ENCODE measurements around the gene TDRD12.
"Not testable (repeated sequence)": the region's sequence is repeated elsewhere in the genome, so short reads cannot be mapped to it uniquely, and the experiment has no call there.

Gene TDRD12

DNA sequence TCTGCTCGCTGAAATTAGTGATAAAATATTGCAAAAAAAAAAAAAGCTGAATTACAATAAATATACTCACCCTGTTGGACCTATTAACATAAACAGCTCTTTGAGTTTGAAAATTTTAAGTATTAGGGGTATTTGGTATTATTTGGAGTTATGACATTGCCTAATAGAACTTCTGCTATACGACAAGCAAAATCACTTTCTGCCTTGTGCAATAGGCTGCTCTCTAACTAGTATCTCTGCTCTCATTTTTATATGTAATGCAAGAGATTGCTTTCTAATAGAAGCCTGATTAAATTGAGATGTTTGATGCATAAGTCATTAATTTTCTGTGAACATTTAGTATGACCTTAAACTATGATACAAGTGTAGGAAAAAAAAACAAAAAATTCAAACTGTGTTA is 38.6 kb upstream of the TDRD12 start:
- Histone ChIP-seq H3K4me3 (no peak overlapping the region), H3K9me3 (no peaks in the 10 kb centered on the region), H3K36me3 (replicated peaks) (no peaks in the 10 kb centered on the region), H3K27me3 (ENCODE audit: low read depth) (no peaks in the 10 kb centered on the region), H3K4me1 (peaks cover 19% of the 10 kb centered on the region)
- in situ Hi-C loops (cut with MboI; ENCODE audit: low sequenced_read_pairs) = loop anchor here (10.0 to 25.0 kb wide), 2 partner anchors 294 to 506 kb away; partner anchors contain the start of genes CEP89, FAAP24 and LRP3
- no peak for DNase-seq (ENCODE audit: low spot score in 2 of 2)

DNA sequence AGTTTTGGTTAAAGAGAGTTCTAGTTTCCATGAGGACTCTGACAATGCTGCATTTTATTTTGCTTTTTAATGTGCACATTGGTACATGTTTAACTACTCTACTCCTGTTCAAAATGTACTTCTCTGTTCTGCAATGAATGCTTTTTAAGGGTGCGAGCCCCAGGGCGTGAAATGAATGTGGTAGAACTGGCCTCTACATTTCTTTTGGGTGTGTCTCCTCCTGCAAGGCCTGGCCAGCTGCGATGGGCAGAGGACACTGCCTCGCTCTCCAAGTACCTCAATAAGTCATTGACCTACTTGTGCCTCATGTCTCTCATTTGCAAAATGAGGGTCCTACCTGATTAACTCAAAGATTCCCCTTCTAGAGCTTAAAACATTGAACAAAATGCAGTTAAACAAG is 37.2 kb upstream of the TDRD12 start:
- Histone ChIP-seq H3K27me3 (ENCODE audit: low read depth) (no peaks in the 10 kb centered on the region), H3K4me1 (peaks cover 11% of the 10 kb centered on the region), H3K4me3 (no peak overlapping the region), H3K9me3 (no peaks in the 10 kb centered on the region), H3K36me3 (replicated peaks) (no peaks in the 10 kb centered on the region)
- DNase-seq (ENCODE audit: low spot score in 2 of 2) = no peak
- in situ Hi-C loops (cut with MboI; ENCODE audit: low sequenced_read_pairs) = loop anchor here (10.0 to 25.0 kb wide), 2 partner anchors 292 to 505 kb away; partner anchors contain the start of genes CEP89, FAAP24 and LRP3

DNA sequence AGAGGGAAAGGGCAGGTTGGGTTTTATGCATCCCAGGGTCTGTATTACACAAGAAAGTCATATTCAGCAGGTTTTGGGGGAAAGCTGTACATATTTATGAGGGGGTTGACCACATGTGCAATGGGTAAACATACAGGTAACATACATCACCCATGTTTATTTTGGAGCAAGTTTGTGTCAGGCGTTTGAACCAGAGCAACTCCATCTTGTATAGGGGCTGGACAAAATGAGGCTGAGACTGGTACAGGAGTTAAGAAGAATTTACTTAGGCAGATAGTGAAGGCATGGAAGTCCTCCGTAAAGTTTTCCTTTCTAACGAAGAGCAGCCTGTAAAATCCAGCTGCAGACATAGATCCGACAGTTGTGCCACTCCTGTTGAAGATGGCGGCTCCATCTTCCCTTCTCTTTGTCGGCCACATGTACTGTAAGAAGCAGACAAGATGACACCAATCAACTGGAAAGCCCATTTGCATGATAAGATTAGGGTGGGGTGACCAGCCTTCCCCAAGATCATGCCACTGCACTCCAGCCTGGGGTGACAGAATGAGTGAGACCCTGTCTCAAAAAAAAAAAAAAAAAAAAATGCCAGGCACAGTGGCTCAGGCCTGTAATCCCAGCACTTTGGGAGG is 32.6 kb upstream of the TDRD12 start:
- Histone ChIP-seq H3K9me3 (no peaks in the 10 kb centered on the region), H3K27me3 (ENCODE audit: low read depth) (no peaks in the 10 kb centered on the region), H3K4me3 (no peak overlapping the region), H3K36me3 (replicated peaks) (no peaks in the 10 kb centered on the region), H3K4me1 (peaks cover 15% of the 10 kb centered on the region)
- in situ Hi-C loops (cut with MboI; ENCODE audit: low sequenced_read_pairs) = loop anchor here (10.0 to 25.0 kb wide), 2 partner anchors 288 to 500 kb away; partner anchors contain the start of genes CEP89, FAAP24 and LRP3
- no peak for DNase-seq (ENCODE audit: low spot score in 2 of 2)

DNA sequence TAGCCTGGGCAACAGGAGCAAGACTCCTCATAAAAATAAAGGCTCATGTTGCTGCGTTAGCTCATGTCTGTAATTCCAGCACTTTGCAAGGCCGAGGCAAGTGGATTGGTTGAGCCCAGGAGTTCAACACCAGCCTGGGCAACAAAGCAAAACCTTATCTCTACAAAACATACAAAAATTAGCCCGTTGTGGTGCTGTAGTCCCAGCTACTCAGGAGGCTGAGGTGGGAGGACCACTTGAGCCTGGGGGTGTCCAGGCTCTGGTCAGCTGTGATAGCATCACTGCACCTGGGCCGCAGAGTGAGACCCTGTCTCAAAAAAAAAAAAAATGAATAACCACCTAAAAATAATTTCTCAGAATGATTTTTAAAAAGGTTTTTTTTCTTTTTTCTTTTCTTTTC is 31.9 kb upstream of the TDRD12 start:
- Histone ChIP-seq H3K9me3 (no peaks in the 10 kb centered on the region), H3K27me3 (ENCODE audit: low read depth) (no peaks in the 10 kb centered on the region), H3K36me3 (replicated peaks) (no peaks in the 10 kb centered on the region), H3K4me1 (peaks cover 17% of the 10 kb centered on the region), H3K4me3 (no peak overlapping the region)
- DNase-seq (ENCODE audit: low spot score in 2 of 2) = no peak
- in situ Hi-C loops (cut with MboI; ENCODE audit: low sequenced_read_pairs) = loop anchor here (10.0 to 25.0 kb wide), 2 partner anchors 287 to 500 kb away; partner anchors contain the start of genes CEP89, FAAP24 and LRP3

DNA sequence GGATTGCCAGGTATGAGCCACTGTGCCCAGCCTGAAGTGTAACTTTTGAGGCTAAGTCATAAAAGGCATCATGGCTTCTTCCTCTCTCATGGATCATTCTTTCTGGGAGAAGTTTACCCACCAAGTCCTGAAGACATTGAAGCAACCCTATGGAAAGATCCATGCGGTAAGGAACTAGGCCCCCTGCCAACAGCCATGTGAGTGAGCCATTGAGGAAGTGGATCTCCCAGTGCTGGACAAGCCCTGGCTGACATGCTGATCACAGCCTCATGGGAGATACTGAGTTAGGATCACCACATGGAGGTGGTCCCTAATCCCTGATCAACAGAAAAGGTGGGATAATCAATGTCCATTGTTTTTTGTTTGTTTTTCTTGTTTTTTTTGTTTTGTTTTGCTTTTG is 31.3 kb upstream of the TDRD12 start:
- peaks cover 20% of the 10 kb centered on the region for H3K4me1 ChIP-seq
- H3K27me3 ChIP-seq (ENCODE audit: low read depth) = no peaks in the 10 kb centered on the region
- in situ Hi-C loops (cut with MboI; ENCODE audit: low sequenced_read_pairs) = loop anchor here (10.0 to 25.0 kb wide), 2 partner anchors 286 to 499 kb away; partner anchors contain the start of genes CEP89, FAAP24 and LRP3
- no peaks in the 10 kb centered on the region for H3K36me3 ChIP-seq (replicated peaks)
- DNase-seq (ENCODE audit: low spot score in 2 of 2) = no peak
- no peak overlapping the region for H3K4me3 ChIP-seq
- peaks cover 3% of the 10 kb centered on the region; the same call in 1 of the 2 replicates for H3K9me3 ChIP-seq

DNA sequence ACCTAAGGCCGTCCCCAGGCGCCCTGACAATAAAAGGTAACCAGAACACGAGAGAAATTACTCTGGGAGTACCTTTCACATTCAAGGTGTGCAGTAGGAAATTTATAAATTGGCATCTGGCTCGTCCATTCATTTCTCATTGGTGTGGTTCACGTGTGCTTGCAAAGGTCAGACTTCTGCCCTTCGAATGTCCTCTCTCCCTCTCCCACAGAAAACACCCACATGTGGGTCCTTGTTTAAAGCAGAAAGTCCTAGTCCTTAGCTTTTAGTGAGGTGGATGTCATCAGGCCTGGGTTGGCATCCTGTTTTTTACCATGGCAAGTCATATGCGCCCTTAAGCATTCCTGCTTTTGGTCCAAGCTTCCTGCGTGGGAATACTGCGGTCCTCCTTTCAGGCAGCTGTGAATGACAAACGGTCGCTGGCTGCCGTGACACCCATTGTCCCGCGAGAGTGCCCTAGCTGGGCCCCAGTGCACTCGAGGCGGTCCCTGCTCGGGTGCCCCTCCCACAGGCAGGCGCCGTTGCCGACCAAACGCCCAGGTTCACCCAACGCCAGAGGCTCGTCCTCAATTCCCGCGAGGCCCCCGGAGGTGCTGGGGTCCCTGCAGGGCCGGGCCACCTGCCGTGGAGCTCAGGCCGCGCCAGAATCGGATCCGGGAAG is 28.1 kb upstream of the TDRD12 start, which contains the start of gene NUDT19:
TSS of gene NUDT19 (plus strand) at position 531 of the 661 bp plus-strand sequence. CDS start 140 bp downstream, outside the sequence.
- Histone ChIP-seq H3K9me3 (peaks cover 4% of the 10 kb centered on the region; the same call in 1 of the 2 replicates), H3K27me3 (ENCODE audit: low read depth) (no peaks in the 10 kb centered on the region), H3K4me1 (peaks cover 20% of the 10 kb centered on the region), H3K4me3 (peak within 1 kb of the TSS; percentile 39), H3K36me3 (replicated peaks) (peaks cover 22% of the 10 kb centered on the region)
- DNase-seq (ENCODE audit: low spot score in 2 of 2) = peak; percentile 79 to 90
- in situ Hi-C loops (cut with MboI; ENCODE audit: low sequenced_read_pairs) = loop anchor here (25.0 kb wide), 1 partner anchor 496 kb away; the partner anchor contains the start of gene LRP3

DNA sequence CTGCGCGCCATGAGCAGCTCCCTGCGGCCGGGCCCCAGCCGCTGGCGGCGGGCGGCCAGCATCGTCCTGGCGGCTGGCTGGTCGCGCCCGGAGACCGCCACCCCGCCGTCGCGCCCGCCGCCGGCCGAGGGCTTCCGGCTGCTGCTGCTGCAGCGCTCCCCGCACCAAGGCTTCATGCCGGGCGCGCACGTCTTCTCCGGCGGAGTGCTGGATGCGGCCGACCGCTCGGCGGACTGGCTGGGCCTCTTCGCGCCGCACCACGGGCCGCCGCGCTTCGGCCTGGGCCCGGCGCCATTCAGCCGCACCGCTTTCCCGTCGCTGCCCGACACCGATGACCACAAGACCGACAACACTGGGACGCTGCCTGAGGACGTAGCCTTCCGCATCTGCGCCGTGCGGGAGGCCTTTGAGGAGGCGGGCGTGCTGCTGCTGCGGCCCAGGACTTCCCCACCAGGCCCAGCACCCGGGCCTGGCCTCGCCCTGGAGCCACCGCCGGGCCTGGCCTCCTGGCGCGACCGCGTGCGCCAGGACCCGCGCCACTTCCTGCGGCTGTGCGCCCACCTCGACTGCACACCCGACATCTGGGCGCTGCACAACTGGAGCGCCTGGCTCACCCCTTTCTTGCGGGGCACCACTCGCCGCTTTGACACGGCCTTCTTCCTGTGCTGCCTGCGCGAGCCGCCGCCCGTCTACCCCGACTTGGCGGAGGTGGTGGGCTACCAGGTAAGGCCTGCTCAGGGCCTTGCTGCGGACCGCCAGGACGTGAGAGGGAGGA is 27.4 kb upstream of the TDRD12 start:
- peaks cover 4% of the 10 kb centered on the region; the same call in 1 of the 2 replicates for H3K9me3 ChIP-seq
- H3K4me1 ChIP-seq = peaks cover 20% of the 10 kb centered on the region
- H3K4me3 ChIP-seq = peak overlapping the region; percentile 39
- H3K27me3 ChIP-seq (ENCODE audit: low read depth) = no peaks in the 10 kb centered on the region
- peaks cover 27% of the 10 kb centered on the region for H3K36me3 ChIP-seq (replicated peaks)
- in situ Hi-C loops (cut with MboI; ENCODE audit: low sequenced_read_pairs) = loop anchor here (25.0 kb wide), 1 partner anchor 495 kb away; the partner anchor contains the start of gene LRP3
- DNase-seq (ENCODE audit: low spot score in 2 of 2) = peak in 1 of 2 experiments; percentile 39

DNA sequence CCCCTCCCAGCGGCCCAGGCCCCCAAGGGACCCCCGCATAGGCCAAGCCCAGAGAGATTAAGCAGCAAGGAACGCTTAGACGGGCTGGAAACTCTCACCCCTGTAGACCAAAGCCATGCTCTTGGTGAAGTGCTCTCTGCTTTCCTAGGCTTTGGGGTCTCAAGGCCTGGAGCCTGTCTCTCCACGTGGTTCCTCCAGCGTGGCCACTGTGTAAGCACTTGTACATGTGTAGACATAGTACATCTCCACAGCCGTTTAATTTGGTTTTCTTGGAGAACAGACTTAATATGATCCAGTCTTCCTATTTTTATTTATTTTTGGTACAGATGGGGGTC is 26.9 kb upstream of the TDRD12 start:
- Histone ChIP-seq H3K4me1 (peaks cover 20% of the 10 kb centered on the region), H3K4me3 (peak overlapping the region; percentile 39), H3K27me3 (ENCODE audit: low read depth) (no peaks in the 10 kb centered on the region), H3K9me3 (peaks cover 4% of the 10 kb centered on the region; the same call in 1 of the 2 replicates), H3K36me3 (replicated peaks) (peaks cover 32% of the 10 kb centered on the region)
- in situ Hi-C loops (cut with MboI; ENCODE audit: low sequenced_read_pairs) = loop anchor here (25.0 kb wide), 1 partner anchor 495 kb away; the partner anchor contains the start of gene LRP3
- no peak for DNase-seq (ENCODE audit: low spot score in 2 of 2)

DNA sequence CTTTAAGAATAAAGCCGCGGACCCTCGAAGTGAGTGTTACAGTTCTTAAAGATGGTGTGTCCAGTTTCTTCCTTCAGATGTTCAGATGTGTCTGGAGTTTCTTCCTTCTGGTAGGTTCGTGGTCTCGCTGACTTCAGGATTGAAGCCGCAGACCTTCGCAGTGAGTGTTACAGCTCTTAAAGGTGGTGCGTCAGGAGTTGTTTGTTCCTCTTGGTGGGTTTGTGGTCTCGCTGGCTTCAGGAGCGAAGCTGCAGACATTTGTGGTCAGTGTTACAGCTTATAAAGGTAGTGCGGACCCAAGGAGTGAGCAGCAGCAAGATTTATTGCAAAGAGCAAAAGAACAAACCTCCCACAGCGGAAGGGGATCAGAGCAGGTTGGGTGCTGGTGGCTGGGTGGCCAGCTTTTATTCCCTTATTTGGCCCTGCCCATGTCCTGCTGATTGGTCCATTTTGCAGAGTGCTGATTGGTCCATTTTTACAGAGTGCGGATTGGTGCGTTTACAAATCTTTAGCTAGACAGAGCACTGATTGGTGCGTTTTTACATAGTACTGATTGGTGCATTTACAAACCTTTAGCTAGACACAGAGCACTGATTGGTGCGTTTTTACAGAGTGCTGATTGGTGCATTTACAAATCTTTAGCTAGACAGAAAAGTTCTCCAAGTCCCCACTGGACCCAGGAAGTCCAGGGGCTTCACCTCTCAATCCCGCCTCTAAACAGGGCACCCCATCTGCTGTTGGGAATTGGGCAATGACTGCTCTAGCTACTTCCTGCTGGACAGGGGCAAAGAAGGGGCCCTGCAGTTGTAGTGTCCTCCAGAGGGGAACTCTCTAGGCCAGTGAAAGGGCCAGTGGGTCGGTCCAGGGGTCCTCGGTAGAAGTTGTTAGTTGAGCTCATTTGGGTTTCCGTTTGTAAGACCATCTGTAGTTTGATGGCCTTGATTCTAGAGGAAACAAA is 26.1 kb upstream of the TDRD12 start:
- H3K9me3 ChIP-seq; H3K27me3 ChIP-seq (ENCODE audit: low read depth): not testable (repeated sequence)
- Histone ChIP-seq H3K4me3 (peak overlapping the region; percentile 39), H3K4me1 (peaks cover 20% of the 10 kb centered on the region), H3K36me3 (replicated peaks) (peaks cover 38% of the 10 kb centered on the region)
- in situ Hi-C loops (cut with MboI; ENCODE audit: low sequenced_read_pairs) = loop anchor here (25.0 kb wide), 1 partner anchor 494 kb away; the partner anchor contains the start of gene LRP3
- DNase-seq (ENCODE audit: low spot score in 2 of 2) = peak in 1 of 2 experiments; percentile 38

DNA sequence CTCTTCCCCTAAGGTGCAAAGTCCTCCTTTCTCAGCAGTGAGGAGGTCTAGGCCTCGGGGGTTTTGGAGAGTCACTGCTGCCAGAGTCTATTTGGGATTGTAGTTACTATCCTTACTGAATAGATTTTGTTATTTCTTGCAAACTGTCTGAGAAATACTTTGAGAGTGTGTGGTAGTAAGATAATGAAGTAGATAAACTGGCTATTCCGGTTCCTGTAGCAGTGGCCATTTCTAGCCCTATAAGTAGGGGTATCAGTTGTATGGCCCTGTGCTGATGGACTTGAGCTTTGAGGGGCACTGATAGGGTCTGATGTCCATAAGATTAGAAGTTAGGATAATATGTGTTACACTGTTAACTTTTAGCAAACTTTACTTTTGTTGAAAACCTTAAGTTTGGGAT is 25.3 kb upstream of the TDRD12 start:
- H3K4me3 ChIP-seq = peak overlapping the region; percentile 39
- not testable (repeated sequence) for DNase-seq (ENCODE audit: low spot score in 2 of 2); H3K9me3 ChIP-seq; H3K27me3 ChIP-seq (ENCODE audit: low read depth)
- in situ Hi-C loops (cut with MboI; ENCODE audit: low sequenced_read_pairs) = loop anchor here (25.0 kb wide), 1 partner anchor 493 kb away; the partner anchor contains the start of gene LRP3
- peaks cover 20% of the 10 kb centered on the region for H3K4me1 ChIP-seq
- H3K36me3 ChIP-seq (replicated peaks) = peaks cover 44% of the 10 kb centered on the region

DNA sequence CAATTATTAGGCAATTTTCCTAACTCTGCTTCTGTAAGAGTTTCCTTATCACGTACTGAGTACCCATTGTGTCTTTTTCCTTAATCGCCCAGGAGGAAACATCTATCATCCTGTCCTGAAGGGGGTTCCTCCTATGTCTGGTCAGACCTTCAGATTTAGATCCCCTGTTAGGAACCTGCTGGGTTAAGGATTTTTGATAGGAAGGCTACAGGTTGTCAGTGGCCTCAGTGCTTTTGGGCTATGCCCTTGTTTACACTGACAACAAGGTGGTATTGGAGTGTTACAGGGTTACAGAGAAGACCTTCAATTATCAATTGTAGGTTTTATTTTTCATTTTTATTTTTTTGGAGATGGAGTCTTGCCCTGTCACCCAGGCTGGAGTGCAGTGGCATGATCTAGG is 24.7 kb upstream of the TDRD12 start:
- in situ Hi-C loops (cut with MboI; ENCODE audit: low sequenced_read_pairs) = loop anchor here (25.0 kb wide), 1 partner anchor 492 kb away; the partner anchor contains the start of gene LRP3
- H3K9me3 ChIP-seq = not testable (repeated sequence)

DNA sequence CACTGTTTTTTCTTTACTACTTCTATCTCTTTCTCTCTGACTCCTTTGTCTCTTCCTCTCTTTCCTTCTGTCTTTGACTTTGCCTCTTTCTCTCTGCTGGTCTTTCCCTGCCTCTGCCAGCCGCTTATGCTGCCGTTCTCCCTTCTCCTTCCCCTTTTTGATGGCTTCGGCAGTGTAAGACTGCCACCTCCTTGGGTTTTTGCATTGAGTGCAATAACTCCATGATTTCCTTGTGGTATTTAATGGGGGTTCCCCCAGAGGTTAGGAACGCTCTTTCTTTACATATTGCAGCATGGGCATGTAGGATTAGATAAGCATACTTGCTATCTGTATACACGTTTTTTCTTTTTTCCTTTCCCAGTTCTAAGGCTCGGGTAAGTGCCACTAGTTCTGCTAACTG is 24.1 kb upstream of the TDRD12 start:
- H3K4me3 ChIP-seq; H3K9me3 ChIP-seq; H3K27me3 ChIP-seq (ENCODE audit: low read depth); DNase-seq (ENCODE audit: low spot score in 2 of 2): not testable (repeated sequence)
- H3K4me1 ChIP-seq = peaks cover 15% of the 10 kb centered on the region
- in situ Hi-C loops (cut with MboI; ENCODE audit: low sequenced_read_pairs) = loop anchor here (25.0 kb wide), 1 partner anchor 492 kb away; the partner anchor contains the start of gene LRP3
- peaks cover 55% of the 10 kb centered on the region for H3K36me3 ChIP-seq (replicated peaks)

More for the DNA sequence above, 24.7 kb upstream of the TDRD12 start:
- peaks cover 49% of the 10 kb centered on the region for H3K36me3 ChIP-seq (replicated peaks)
- H3K27me3 ChIP-seq (ENCODE audit: low read depth); DNase-seq (ENCODE audit: low spot score in 2 of 2); H3K4me3 ChIP-seq: not testable (repeated sequence)
- H3K4me1 ChIP-seq = peaks cover 20% of the 10 kb centered on the region

Data from HAP-1 (cell line).